ENCODE measurements around the gene ARHGAP32. TPM values are rescaled to one million over a fixed set of nuclear protein-coding genes. Genes with fewer than 3 reads are reported as not detected.

The ARHGAP32 gene
- polyA plus RNA-seq, 1 of the 3 experiments (the other 2 are of a cell fraction): 4.8 TPM

GRCh38 chr11:128988242-128988970 is 203.7 kb downstream of the ARHGAP32 start:
- H3K27me3 ChIP-seq (ENCODE audit: insufficient read depth): no peaks in the 10 kb centered on the region
- H3K4me2 ChIP-seq: no peak overlapping the region
- no peak for DNase-seq
- TF ChIP-seq PBX3 (IDR thresholded peaks at IDR 0.05): no peak
- no peak for TF ChIP-seq CTCF (IDR thresholded peaks at IDR 0.05)
- no peak for TF ChIP-seq MEF2A (IDR thresholded peaks at IDR 0.05; ENCODE audit: borderline replicate concordance, low read depth)
- TF ChIP-seq GATA2 (CRISPR knock-in tag; IDR thresholded peaks at IDR 0.05): no peak
- TF ChIP-seq SMC3 (IDR thresholded peaks at IDR 0.05; ENCODE audit: low read depth, low read length): no peak
- no peak for TF ChIP-seq FOXJ3 (CRISPR knock-in tag; IDR thresholded peaks at IDR 0.05)
- no peak for TF ChIP-seq TCF12 (IDR thresholded peaks at IDR 0.05)
- no peak for TF ChIP-seq NRF1 (IDR thresholded peaks at IDR 0.05; ENCODE audit: low read depth, low read length)
- no peak for TF ChIP-seq TAF1 (IDR thresholded peaks at IDR 0.05; ENCODE audit: borderline replicate concordance, low read depth, low read length)
- TF ChIP-seq USF2 (IDR thresholded peaks at IDR 0.05; ENCODE audit: borderline replicate concordance, low read depth, low read length): no peak
- no peak for TF ChIP-seq CHD2 (IDR thresholded peaks at IDR 0.05; ENCODE audit: low read length, partially characterized antibody)
- no peaks in the 10 kb centered on the region; a peak in 1 of 4 replicates for H3K4me1 ChIP-seq (ENCODE audit: control insufficient read depth in 1 of 2, insufficient read depth in 2 of 2, low read depth in 1 of 2, low read length in 1 of 2)
- no peaks in the 10 kb centered on the region for H3K9me3 ChIP-seq
- no peaks in the 10 kb centered on the region for H3F3A ChIP-seq (replicated peaks; ENCODE audit: insufficient read depth)
- no peaks in the 10 kb centered on the region for H4K20me1 ChIP-seq (ENCODE audit: insufficient read depth)
- no peak overlapping the region for H3K4me3 ChIP-seq (ENCODE audit: low read depth in 2 of 2, low read length in 1 of 2)
- no peak overlapping the region for H3K27ac ChIP-seq (ENCODE audit: low read depth in 2 of 2, low read length in 1 of 2)
- ChIA-PET POLR2A (no interaction called here), CTCF (interaction anchor here (1.1 kb wide), 1 partner anchor 32 kb away, joined by 3 read pairs; no protein-coding TSS in a partner anchor)
- H3K9ac ChIP-seq: no peak overlapping the region
- H3K36me3 ChIP-seq (replicated peaks in 1 of 2; ENCODE audit: control insufficient read depth in 1 of 2, insufficient read depth in 2 of 2, low read length in 1 of 2): peaks cover 4 to 14% of the 10 kb centered on the region in 2 experiments
- H3K79me2 ChIP-seq (ENCODE audit: insufficient read depth): no peaks in the 10 kb centered on the region
- no peak overlapping the region for H2AFZ ChIP-seq (ENCODE audit: low read depth)
- no peaks in the 10 kb centered on the region for H3K9me2 ChIP-seq

- Histone ChIP-seq H3K9ac (no peak overlapping the region), H2AFZ (ENCODE audit: low read depth) (no peak overlapping the region), H3K9me3 (no peaks in the 10 kb centered on the region), H3K27me3 (ENCODE audit: insufficient read depth) (no peaks in the 10 kb centered on the region), H3K36me3 (replicated peaks in 1 of 2; ENCODE audit: control insufficient read depth in 1 of 2, insufficient read depth in 2 of 2, low read length in 1 of 2) (peaks cover 9 to 11% of the 10 kb centered on the region in 2 experiments), H3K4me3 (ENCODE audit: low read depth in 2 of 2, low read length in 1 of 2) (no peak overlapping the region), H3K79me2 (ENCODE audit: insufficient read depth) (no peaks in the 10 kb centered on the region), H3K4me2 (no peak overlapping the region), H4K20me1 (ENCODE audit: insufficient read depth) (no peaks in the 10 kb centered on the region), H3K4me1 (ENCODE audit: control insufficient read depth in 1 of 2, insufficient read depth in 2 of 2, low read depth in 1 of 2, low read length in 1 of 2) (no peaks in the 10 kb centered on the region; a peak in 1 of 4 replicates), H3K27ac (ENCODE audit: low read depth in 2 of 2, low read length in 1 of 2) (no peak overlapping the region), H3K9me2 (no peaks in the 10 kb centered on the region), H3F3A (replicated peaks; ENCODE audit: insufficient read depth) (no peaks in the 10 kb centered on the region)
- ChIA-PET CTCF (interaction anchor here (1.3 kb wide), 1 partner anchor 29 kb away, joined by 3 read pairs; no protein-coding TSS in a partner anchor), POLR2A (no interaction called here)
- DNase-seq: no peak
- WGBS (ENCODE audit: low lambda C conversion rate): 83% methylated on average over 5 of the region's 5 CpGs
- TF ChIP-seq USF2 (IDR thresholded peaks at IDR 0.05; ENCODE audit: borderline replicate concordance, low read depth, low read length) (no peak), RAD21 (IDR thresholded peaks at IDR 0.05; ENCODE audit: low read length) (no peak), IRF3 (IDR thresholded peaks at IDR 0.05; ENCODE audit: low read depth, low read length) (no peak), PBX3 (IDR thresholded peaks at IDR 0.05) (no peak), EZH2phosphoT487 (IDR thresholded peaks at IDR 0.05; ENCODE audit: borderline replicate concordance, low read depth) (no peak), POLR2AphosphoS5 (IDR thresholded peaks at IDR 0.05; ENCODE audit: low read depth, low read length) (no peak), TAF1 (IDR thresholded peaks at IDR 0.05; ENCODE audit: borderline replicate concordance, low read depth, low read length) (no peak)
Measured at GRCh38 chr11:128985880-128986279, 206.2 kb downstream of the ARHGAP32 start.
